Neural cell (in vitro differentiated cells): Measurements from ENCODE around the gene ARSA.

Experiments used
- CTCF ChIP-seq: fragments of 450-650 bp; IDR thresholded peaks from 2 replicates; pipeline ENCODE4 v1.5.1; 2014; ENCODE audit warnings: antibody characterized with exemption, mild to moderate bottlenecking, moderate library complexity; ENCODE audit not compliant: poor library complexity, severe bottlenecking
- EZH2 ChIP-seq: fragments of 200-600, 300-800 bp; shearing (Covaris generic), sonication (generic); IDR thresholded peaks from 2 replicates; pipeline ENCODE4 v1.6.1; 2014; ENCODE audit warnings: antibody characterized with exemption, low read length, borderline replicate concordance, mild to moderate bottlenecking; ENCODE audit not compliant: insufficient read depth, poor library complexity, severe bottlenecking
- POLR2AphosphoS5 ChIP-seq: IDR thresholded peaks from 2 replicates; pipeline ENCODE4 v1.6.1; 2012
- RAD21 ChIP-seq: fragments of 450-650 bp; conservative IDR thresholded peaks from 2 replicates; pipeline ENCODE4 v1.6.1; 2014; ENCODE audit warnings: antibody characterized with exemption, mild to moderate bottlenecking, moderate library complexity
- TAF1 ChIP-seq: IDR thresholded peaks from 2 replicates; pipeline ENCODE4 v1.6.1; 2012; ENCODE audit warnings: low read depth

GRCh38 chr22:50670914-50671538, 43.1 kb upstream of the ARSA start:
- TF ChIP-seq CTCF (no peak), EZH2 (no peak), POLR2AphosphoS5 (no peak), RAD21 (no peak), TAF1 (no peak)
